DND-41 (cell line): Measurements from ENCODE around the gene SRC.

Experiments used
- EZH2 ChIP-seq: IDR thresholded peaks from 3 replicates; pipeline ENCODE4 v1.6.1; 2012; ENCODE audit warnings: borderline replicate concordance, low read depth, mild to moderate bottlenecking, moderate library complexity, low read length, inconsistent platforms; ENCODE audit not compliant: severe bottlenecking
- TF ChIP-seq, protein P1 (sequence below): IDR thresholded peaks from 2 replicates; pipeline ENCODE4 v1.5.1; 2012; ENCODE audit warnings: borderline replicate concordance, low read length, moderate library complexity, mild to moderate bottlenecking; ENCODE audit not compliant: poor library complexity, severe bottlenecking; ENCODE audit errors: extremely low read depth

DNA sequence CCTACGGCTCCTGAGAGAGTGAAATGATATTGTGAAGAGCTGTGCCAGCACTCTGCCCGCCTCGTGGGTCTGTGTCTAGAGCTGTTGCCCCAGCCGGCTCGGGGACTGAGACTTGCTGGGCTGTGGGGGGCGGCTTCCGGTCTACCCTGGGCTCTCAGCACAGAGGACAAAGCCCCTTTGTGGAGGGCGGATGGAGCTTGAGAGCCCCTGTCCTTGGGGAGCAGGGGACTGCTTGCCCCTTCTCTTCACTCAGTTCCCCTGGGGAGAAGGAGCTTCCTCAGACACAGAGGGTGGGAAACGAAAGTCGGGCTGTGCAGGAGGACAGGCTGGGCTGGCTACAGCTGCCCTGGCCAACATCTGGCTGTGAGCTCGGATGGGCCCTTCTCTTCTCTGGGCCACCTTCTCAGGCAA lies 11.0 kb downstream of the SRC start:
- TF ChIP-seq, protein P1, sequence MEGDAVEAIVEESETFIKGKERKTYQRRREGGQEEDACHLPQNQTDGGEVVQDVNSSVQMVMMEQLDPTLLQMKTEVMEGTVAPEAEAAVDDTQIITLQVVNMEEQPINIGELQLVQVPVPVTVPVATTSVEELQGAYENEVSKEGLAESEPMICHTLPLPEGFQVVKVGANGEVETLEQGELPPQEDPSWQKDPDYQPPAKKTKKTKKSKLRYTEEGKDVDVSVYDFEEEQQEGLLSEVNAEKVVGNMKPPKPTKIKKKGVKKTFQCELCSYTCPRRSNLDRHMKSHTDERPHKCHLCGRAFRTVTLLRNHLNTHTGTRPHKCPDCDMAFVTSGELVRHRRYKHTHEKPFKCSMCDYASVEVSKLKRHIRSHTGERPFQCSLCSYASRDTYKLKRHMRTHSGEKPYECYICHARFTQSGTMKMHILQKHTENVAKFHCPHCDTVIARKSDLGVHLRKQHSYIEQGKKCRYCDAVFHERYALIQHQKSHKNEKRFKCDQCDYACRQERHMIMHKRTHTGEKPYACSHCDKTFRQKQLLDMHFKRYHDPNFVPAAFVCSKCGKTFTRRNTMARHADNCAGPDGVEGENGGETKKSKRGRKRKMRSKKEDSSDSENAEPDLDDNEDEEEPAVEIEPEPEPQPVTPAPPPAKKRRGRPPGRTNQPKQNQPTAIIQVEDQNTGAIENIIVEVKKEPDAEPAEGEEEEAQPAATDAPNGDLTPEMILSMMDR = no peak
- TF ChIP-seq EZH2 = no peak
